HepG2 (cell line): ENCODE measurements around the gene BRMS1. TPM values are rescaled to one million over a fixed set of nuclear protein-coding genes. Genes with fewer than 3 reads are reported as not detected.

Source experiments
- ATAC-seq: fragments of 200-7000 bp; cut with Tn5 transposase; 3 replicates; pipeline ENCODE4 v1.9.1; 2020; ENCODE audit warnings: mild to moderate bottlenecking, moderate library complexity
- BruUV-seq: library from RNA; stranded (reverse); fragments of 400-500 nt; replicated peaks from 2 replicates; lab custom pipeline; 2021; lab: Mats Ljungman, UMichigan
- CTCF ChIA-PET: fragments of 300-600 bp; formaldehyde crosslinking; extraction: SDS; loops from one replicate; lab custom pipeline; 2021; ENCODE audit warnings: low total read pairs, inconsistent platforms, low intra/inter-chr PET ratio; lab: Yijun Ruan, JAX
- POLR2A ChIA-PET: fragments of 350-600 bp; sonication (Branson Sonifier 250); formaldehyde crosslinking; loops from one replicate; lab custom pipeline; 2020; ENCODE audit warnings: antibody characterized with exemption, inconsistent platforms; lab: Yijun Ruan, JAX
- DNase-seq: peaks from one replicate; pipeline ENCODE4 v3.0.0-alpha.2; 2015; ENCODE audit warnings: low spot score
- FAIRE-seq: peaks from 3 replicates; lab custom pipeline; 2011; peaks lifted over from hg19 to GRCh38; lab: Jason Lieb, UNC
- H2AFZ ChIP-seq: one replicate; pipeline ENCODE4 v1.6.1; 2011; ENCODE audit warnings: low read length, inconsistent platforms
- H3K27ac ChIP-seq: fragments of 300-600 bp; 3 replicates; pipeline ENCODE4 v1.8.0; 2011; ENCODE audit warnings: mixed run types, mild to moderate bottlenecking, mixed read lengths, low read length, inconsistent platforms; ENCODE audit not compliant: insufficient read depth; ENCODE audit errors: extremely low read length
- H3K27me3 ChIP-seq, 2 experiments: fragments of 200-600 bp in 1 of 2; 2 replicates in 1 of 2; 3 replicates in 1 of 2; pipeline versions ENCODE4 v1.6.0 to v1.8.0; 2011; ENCODE audit warnings: low read length in 2 of 2, mild to moderate bottlenecking in 2 of 2, moderate library complexity in 2 of 2, inconsistent platforms in 1 of 2; ENCODE audit not compliant: insufficient read depth in 2 of 2, control insufficient read depth in 1 of 2
- H3K36me3 ChIP-seq, 2 experiments: fragments of 200-600 bp in 1 of 2; replicated peaks in 1 of 2; 2 replicates in 1 of 2; 3 replicates in 1 of 2; pipeline versions ENCODE4 v1.5.1 to v1.8.0; 2011; ENCODE audit warnings: low read length in 2 of 2, inconsistent platforms in 1 of 2; ENCODE audit not compliant: insufficient read depth in 2 of 2, control insufficient read depth in 1 of 2
- H3K4me1 ChIP-seq: 2 replicates; pipeline ENCODE4 v1.5.1; 2012; ENCODE audit warnings: low read length, inconsistent platforms; ENCODE audit not compliant: insufficient read depth
- H3K4me2 ChIP-seq: 2 replicates; pipeline ENCODE4 v1.6.0; 2011; ENCODE audit warnings: low read depth, low read length, inconsistent platforms
- H3K4me3 ChIP-seq, 3 experiments: fragments of 200-600 bp in 1 of 3; sonication (generic), shearing (Covaris generic) in 1 of 3; replicated peaks in 1 of 3; 2 replicates each; pipeline ENCODE4 v1.5.1; 2011 to 2016; ENCODE audit warnings: low read length in 3 of 3, inconsistent platforms in 2 of 3, low read depth in 2 of 3, mild to moderate bottlenecking in 2 of 3, control low read depth in 1 of 3, mixed read lengths in 1 of 3; ENCODE audit not compliant: insufficient read depth in 1 of 3
- H3K79me2 ChIP-seq: one replicate; pipeline ENCODE4 v1.6.1; 2011; ENCODE audit warnings: low read length, inconsistent platforms; ENCODE audit not compliant: insufficient read depth
- H3K9ac ChIP-seq: 2 replicates; pipeline ENCODE4 v1.6.0; 2011; ENCODE audit warnings: mild to moderate bottlenecking, low read depth, low read length, inconsistent platforms; ENCODE audit not compliant: insufficient read depth
- H3K9me3 ChIP-seq: 2 replicates; pipeline ENCODE4 v1.5.1; 2012; ENCODE audit warnings: mild to moderate bottlenecking, low read length
- H4K20me1 ChIP-seq: 2 replicates; pipeline ENCODE4 v1.6.0; 2011; ENCODE audit warnings: inconsistent platforms, mild to moderate bottlenecking, low read length, moderate library complexity; ENCODE audit not compliant: insufficient read depth
- EED ChIP-seq: sonication (generic); formaldehyde crosslinking; IDR thresholded peaks from 2 replicates; pipeline ENCODE4 v1.5.0; 2020; ENCODE audit warnings: mild to moderate bottlenecking, missing genetic modification reagents
- MAFF ChIP-seq: IDR thresholded peaks from 2 replicates; pipeline ENCODE4 v1.6.1; 2011; ENCODE audit warnings: low read depth, low read length, improper control_type of control experiment
- MAFK ChIP-seq, 2 experiments: IDR thresholded peaks in 1 of 2; conservative IDR thresholded peaks in 1 of 2; 2 replicates each; pipeline ENCODE4 v1.6.1; 2011; ENCODE audit warnings: improper control_type of control experiment in 2 of 2, low read length in 2 of 2
- RXRB ChIP-seq: IDR thresholded peaks from 2 replicates; pipeline ENCODE4 v1.6.1; 2016; ENCODE audit warnings: borderline replicate concordance, missing genetic modification reagents, missing compliant biosample characterization
- SAFB2 ChIP-seq: sonication (generic); formaldehyde crosslinking; IDR thresholded peaks from 2 replicates; pipeline ENCODE4 v1.5.1; 2020; ENCODE audit warnings: missing genetic modification reagents, low read depth, mild to moderate bottlenecking, borderline replicate concordance
- ZFP62 ChIP-seq: sonication (generic); formaldehyde crosslinking; IDR thresholded peaks from 2 replicates; pipeline ENCODE4 v1.4.0; 2020; ENCODE audit warnings: missing genetic modification reagents
- ZNF629 ChIP-seq: sonication (generic); formaldehyde crosslinking; conservative IDR thresholded peaks from 2 replicates; pipeline ENCODE4 v1.5.0; 2020; ENCODE audit warnings: missing genetic modification reagents
- ZNF777 ChIP-seq: sonication (generic); formaldehyde crosslinking; IDR thresholded peaks from 2 replicates; pipeline ENCODE4 v1.4.0; 2020; ENCODE audit warnings: missing genetic modification reagents
- WGBS: methylation state at CpG from one replicate; pipeline ENCODE4 v1.1.6; 2017; ENCODE audit warnings: low lambda C conversion rate; 5-methylcytosine and 5-hydroxymethylcytosine counted together
- in situ Hi-C: cut with HindIII; loops from 2 replicates; pipeline ENCODE4 v1.10.0; 2017; ENCODE audit warnings: low pct_unique_long_range_greater_than_20kb; ENCODE audit not compliant: extremely low pct_ligation_motif_present
- intact Hi-C: fragments of 100-400 bp; cut with micrococcal nuclease; formaldehyde crosslinking; loops from one replicate; pipeline ENCODE4 v1.10.0; 2022; ENCODE audit not compliant: unreplicated experiment
- polyA plus RNA-seq, 8 experiments: library from polyadenylated mRNA; depleted of rRNA in 3 of 8; stranded (reverse) in 7 of 8; unstranded in 1 of 8; fragments of >200 nt; fragmentation: Illumina TruSeq in 4 of 8; extraction: Trizol in 4 of 8; gene quantifications; 2 replicates each; pipeline versions ENCODE4 v1.2.1 to v1.2.3, GENCODE V29; 2011 to 2016; ENCODE audit warnings: low read depth in 4 of 8, missing spikeins in 1 of 8, mixed read lengths in 1 of 8; ENCODE audit not compliant: insufficient read depth in 1 of 8
- total RNA-seq, 5 experiments: library from RNA; depleted of rRNA; stranded (reverse); fragments of >200 nt; fragmentation: Illumina TruSeq; extraction: Trizol; gene quantifications; 2 replicates each; pipeline ENCODE4 v1.2.3, GENCODE V29; 2016; ENCODE audit warnings: low read depth in 1 of 5
- TF ChIP-seq, protein P1 (sequence below): sonication (generic); formaldehyde crosslinking; IDR thresholded peaks from 2 replicates; pipeline ENCODE4 v1.4.0; 2020; ENCODE audit warnings: missing genetic modification reagents, mild to moderate bottlenecking, borderline replicate concordance

BRMS1 gene
- total and polyA plus RNA-seq, 2 of the 13 experiments (the other 11 are each of a cell fraction or from before 2014, with no cell fraction given) = 15.8 to 55.7 TPM

DNA sequence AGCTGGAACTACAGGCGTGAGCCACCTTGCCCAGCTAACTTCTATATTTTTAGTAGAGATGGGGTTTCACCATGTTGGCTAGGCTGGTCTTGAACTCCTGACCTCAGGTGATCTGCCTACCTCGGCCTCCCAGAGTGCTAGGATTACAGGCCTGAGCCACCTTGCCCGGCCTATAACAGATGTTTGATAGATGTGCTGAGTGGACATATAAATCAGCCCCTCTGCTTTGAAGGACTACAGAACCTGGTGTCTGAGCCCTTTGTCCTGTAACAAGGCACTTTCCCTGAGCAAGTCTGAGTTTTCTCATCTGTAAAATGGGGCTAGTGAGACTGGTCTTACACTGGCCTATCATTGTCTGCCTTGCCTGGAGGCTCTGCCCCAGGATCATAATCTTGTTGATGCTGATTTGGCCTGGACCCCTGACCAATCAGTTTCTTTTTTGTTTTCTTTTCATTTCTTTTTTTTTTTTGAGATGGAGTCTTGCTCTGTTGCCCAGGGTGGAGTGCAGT lies 15.7 kb downstream of the BRMS1 start:
- no peak overlapping the region for H3K9ac ChIP-seq
- intact Hi-C loops = loop anchor here (5.0 kb wide), 1 partner anchor 547 kb away; the partner anchor contains the start of gene AP5B1
- CTCF ChIA-PET = interaction anchor here (1.0 to 3.4 kb wide), 5 partner anchors 8 to 107 kb away, joined by 3 to 68 read pairs (median 7); no protein-coding TSS in a partner anchor

More for the DNA sequence above, 15.7 kb downstream of the BRMS1 start:
- H3K4me1 ChIP-seq = peaks cover 57% of the 10 kb centered on the region
- H3K27me3 ChIP-seq = peaks cover 0 to 17% of the 10 kb centered on the region in 2 experiments; a peak in 3 of 5 replicates
- H4K20me1 ChIP-seq = no peaks in the 10 kb centered on the region
- TF ChIP-seq MAFK (conservative IDR thresholded peaks at IDR 0.05 in 1 of 2, IDR thresholded peaks at IDR 0.05 in 1 of 2; ENCODE audit: low read length in 2 of 2) = peak; percentile 77 to 83
- TF ChIP-seq ZNF777 (CRISPR knock-in tag) = no peak
- TF ChIP-seq SAFB2 (CRISPR knock-in tag) = no peak
- no peak for TF ChIP-seq EED (CRISPR knock-in tag)
- peak; percentile 78 for TF ChIP-seq MAFF
- TF ChIP-seq, protein P1, sequence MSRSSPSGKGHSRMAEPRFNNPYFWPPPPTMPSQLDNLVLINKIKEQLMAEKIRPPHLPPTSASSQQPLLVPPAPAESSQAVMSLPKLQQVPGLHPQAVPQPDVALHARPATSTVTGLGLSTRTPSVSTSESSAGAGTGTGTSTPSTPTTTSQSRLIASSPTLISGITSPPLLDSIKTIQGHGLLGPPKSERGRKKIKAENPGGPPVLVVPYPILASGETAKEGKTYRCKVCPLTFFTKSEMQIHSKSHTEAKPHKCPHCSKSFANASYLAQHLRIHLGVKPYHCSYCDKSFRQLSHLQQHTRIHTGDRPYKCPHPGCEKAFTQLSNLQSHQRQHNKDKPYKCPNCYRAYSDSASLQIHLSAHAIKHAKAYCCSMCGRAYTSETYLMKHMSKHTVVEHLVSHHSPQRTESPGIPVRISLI (CRISPR knock-in tag) = 0 out of 2 replicates have a peak, but pooled peaks have one; percentile 2
- TF ChIP-seq ZFP62 (CRISPR knock-in tag) = no peak
- peak; percentile 52 for TF ChIP-seq ZNF629 (CRISPR knock-in tag)
- TF ChIP-seq RXRB (CRISPR knock-in tag) = no peak
- TF ChIP-seq, all 625 proteins: peak for 4
- H3K36me3 ChIP-seq = no peaks in the 10 kb centered on the region
- peak overlapping the region; percentile 100; the same call in 1 of the 2 replicates for H3K4me2 ChIP-seq
- 62% methylated on average over 3 of the region's 3 CpGs for WGBS
- H3K79me2 ChIP-seq = no peaks in the 10 kb centered on the region
- no peak overlapping the region for H2AFZ ChIP-seq
- POLR2A ChIA-PET = interaction anchor here (0.9 to 4.0 kb wide), 3 partner anchors 12 to 40 kb away, joined by 3 to 35 read pairs (median 3); partner anchors contain the start of genes CD248 and YIF1A
- no peak for ATAC-seq
- H3K4me3 ChIP-seq = peak overlapping the region in 1 of 3 experiments; percentile 76; a peak in 2 of 6 replicates
- no peaks in the 10 kb centered on the region for H3K9me3 ChIP-seq
- BruUV-seq = no TSS peak
- in situ Hi-C loops = loop anchor here (5.0 kb wide), 1 partner anchor 37 kb away; the partner anchor contains the start of gene TMEM151A
- H3K27ac ChIP-seq = no peak overlapping the region
- DNase-seq = no peak
- no peak for FAIRE-seq
